GM18867 (cell line): ENCODE measurements around the gene NUBP2.

Experiments used
- ATAC-seq: cut with Tn5 transposase; IDR thresholded peaks from one replicate; pipeline ENCODE4 v1.9.1; 2021; ENCODE audit warnings: mild to moderate bottlenecking, moderate library complexity; ENCODE audit not compliant: unreplicated experiment

NUBP2 gene

GRCh38 chr16:1771864-1772361, 10.8 kb upstream of the NUBP2 start:
- no peak for ATAC-seq

DNA sequence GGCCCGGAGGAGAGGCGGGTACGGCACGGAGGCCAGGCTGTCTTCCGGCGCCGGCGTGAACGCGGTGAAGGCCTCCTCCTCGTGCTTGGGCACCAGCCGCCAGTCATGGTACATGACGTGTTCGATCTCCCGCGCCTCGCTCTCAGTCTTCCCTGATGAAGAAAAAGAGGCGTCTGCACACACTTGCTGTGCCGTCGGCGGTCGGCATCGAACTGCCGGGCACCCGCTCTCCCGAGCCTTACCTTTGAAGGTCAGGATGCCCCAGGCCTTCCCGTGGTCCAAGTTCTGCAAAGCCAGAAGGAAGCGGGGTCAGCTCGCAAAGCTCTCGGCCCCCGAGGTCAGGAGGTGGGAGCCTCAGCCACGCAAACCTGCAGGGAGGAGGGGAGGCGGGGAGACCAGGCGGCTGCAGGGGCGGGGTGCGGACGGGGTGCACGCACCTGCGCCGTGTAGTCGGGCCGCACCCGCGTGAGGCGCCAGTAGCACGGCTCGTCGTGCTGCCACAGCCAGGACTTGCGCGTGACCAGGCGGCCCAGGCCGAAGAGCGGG, 10.3 kb upstream of the NUBP2 start, which contains the start of gene EME2:
Gene EME2, plus strand, starts transcription at position 449 of the 546 bp plus-strand sequence. CDS start 418 bp downstream, outside the sequence.
- ATAC-seq, result peak; percentile 13

- peak; percentile 36 for ATAC-seq
Observed at GRCh38 chr16:1772908-1773702, 9.7 kb upstream of the NUBP2 start, which contains the start of gene MRPS34. TSS of gene MRPS34 (minus strand) at chr16:1773134. CDS start at chr16:1773119, 15 bp downstream.

GRCh38 chr16:1773703-1774447, 8.9 kb upstream of the NUBP2 start:
- ATAC-seq, result no peak

DNA sequence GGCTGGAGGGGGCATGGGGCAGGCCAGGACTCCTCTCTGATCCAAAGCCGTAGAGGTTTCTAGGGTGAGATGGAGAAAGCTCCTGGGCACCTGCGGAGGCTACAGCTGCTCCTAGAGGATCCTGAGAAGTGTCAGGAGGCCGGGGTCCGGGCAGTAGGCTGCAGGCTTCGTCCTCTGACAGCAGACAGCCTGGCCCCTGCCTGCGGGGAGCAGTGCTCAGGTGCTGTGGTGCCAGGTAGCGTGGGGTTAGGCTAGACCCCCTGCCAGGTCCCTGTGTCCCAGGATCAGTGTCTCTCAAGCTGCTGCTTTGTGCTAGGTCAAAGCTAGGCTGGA, 8.3 kb upstream of the NUBP2 start:
- no peak for ATAC-seq

GRCh38 chr16:1775006-1775845, 7.5 kb upstream of the NUBP2 start:
- ATAC-seq, result no peak

GRCh38 chr16:1775846-1776671, 6.7 kb upstream of the NUBP2 start:
- ATAC-seq, result no peak

DNA sequence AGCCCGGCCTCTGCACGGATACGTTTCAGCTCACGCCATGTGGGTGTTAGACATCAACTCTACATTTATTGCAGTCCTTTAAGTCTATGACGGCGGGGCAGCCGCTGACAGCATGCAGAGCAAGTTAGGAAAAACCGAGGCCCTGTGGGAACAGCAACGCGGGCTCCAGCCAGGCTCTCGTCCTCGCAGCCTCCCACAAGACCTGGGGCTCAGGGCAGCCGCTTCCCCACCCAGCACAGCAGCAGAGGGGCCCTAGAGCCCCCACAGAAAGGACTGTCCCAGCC, 6.1 kb upstream of the NUBP2 start:
- ATAC-seq, result no peak

DNA sequence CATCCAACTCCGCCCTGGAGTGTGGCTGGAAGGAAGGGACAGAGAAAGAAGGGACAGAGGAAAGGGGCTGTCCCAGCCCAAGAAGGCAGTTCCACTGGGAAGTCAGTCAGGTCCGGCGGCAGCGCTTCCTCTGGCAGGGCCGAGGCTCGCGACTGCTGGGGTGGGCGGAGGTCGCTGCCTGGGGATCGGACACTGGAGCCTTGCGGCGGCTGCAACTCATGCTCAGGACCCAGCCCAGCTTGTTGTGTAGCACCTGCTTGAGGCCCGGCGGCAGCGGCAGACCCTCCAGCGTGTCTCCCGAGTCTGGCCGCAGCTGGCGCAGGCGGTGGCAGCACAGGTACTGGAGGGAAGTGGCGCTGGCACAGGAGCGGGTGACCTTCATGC, 5.8 kb upstream of the NUBP2 start:
- no peak for ATAC-seq

DNA sequence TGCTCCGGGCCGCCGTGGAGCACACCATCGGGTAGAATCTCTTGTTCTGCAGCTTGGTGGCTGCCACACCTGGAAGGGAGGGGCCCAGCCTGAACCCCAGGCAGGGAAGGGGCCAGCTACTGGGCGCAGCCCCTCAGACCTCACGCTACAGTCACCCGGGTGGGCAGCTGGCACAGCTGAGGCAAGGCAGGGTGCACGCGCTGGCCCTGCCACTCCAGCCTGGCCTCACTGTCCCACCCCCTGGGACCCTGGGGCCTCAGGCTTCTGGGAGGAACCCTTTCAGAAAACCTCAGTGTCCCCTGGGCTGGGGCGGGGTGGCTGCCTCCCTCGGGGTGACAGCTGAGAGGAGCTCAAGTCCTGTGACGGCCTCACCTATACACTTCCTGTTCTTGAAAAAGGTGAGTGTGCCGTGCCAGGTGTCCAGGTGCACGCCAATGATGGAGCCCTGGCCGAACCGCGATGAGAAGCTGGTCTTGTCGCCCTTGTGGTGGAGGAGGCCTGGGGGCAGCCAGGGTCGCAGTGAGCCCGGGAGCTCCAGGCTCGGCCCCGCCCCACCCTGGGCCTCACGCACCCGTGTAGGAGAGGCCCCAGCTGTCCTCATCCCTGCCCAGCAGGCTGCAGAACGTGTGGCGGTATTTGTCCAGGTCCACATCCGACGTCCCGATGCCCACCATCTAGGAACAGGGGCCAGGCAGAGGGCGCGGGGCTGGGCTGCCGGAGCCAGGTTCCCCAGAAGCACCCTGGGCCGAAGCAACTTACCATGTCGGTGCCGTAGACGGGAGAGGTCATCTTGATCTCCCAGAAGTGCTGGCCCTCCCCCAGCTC, 5.2 kb upstream of the NUBP2 start:
- no peak for ATAC-seq

GRCh38 chr16:1778200-1779179, 4.3 kb upstream of the NUBP2 start:
- no peak for ATAC-seq

GRCh38 chr16:1779234-1779701, 3.5 kb upstream of the NUBP2 start:
- ATAC-seq, result no peak

- ATAC-seq, result no peak
Observed at GRCh38 chr16:1779741-1780676, 2.8 kb upstream of the NUBP2 start.

GRCh38 chr16:1780677-1781072, 2.1 kb upstream of the NUBP2 start:
- no peak for ATAC-seq

- no peak for ATAC-seq
Observed at GRCh38 chr16:1781254-1781653, 1.5 kb upstream of the NUBP2 start.

DNA sequence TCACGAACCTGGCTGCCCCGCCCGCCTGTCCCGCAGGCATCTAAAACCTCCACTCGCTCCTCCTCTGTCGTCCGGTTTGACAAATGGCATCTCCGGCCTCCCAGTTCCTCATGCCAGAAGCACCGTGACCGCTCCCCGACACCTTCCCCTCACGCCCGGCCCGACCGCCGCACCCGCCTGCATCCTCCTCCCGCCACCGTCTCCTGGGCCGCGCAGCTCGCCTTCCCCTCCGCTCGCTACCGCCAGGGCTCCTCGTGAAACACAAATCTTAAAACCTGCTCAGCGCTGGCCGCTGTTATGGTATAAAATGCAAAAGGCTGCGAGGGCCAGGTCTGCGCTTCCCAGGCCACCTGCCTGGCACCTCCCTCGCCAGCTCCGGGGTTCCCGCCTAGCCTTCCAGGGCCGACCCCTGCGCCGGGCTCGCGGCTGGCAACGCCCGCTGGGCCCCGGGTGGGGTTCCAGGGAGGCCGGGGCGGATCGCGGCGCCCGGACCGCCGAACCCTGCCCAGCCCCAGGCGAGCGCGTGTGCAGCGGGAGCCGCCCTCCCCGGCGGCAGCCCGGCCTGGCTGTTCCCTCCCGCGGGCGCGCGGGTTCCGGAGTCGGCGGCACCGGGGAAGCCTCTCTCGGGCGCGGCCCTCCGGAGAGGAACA, 877 bp upstream of the NUBP2 start:
- ATAC-seq, result peak; percentile 3
